ENCODE data around the gene ZC3HAV1L.

- TF ChIP-seq POLR2A (IDR thresholded peaks at IDR 0.05) = no peak
- TF ChIP-seq CTCF (IDR thresholded peaks at IDR 0.05) = no peak
- TF ChIP-seq EP300 (IDR thresholded peaks at IDR 0.05) = no peak
- no peak for TF ChIP-seq POLR2AphosphoS5 (IDR thresholded peaks at IDR 0.05)
Observed at GRCh38 chr7:139068544-139069399, 32.9 kb upstream of the ZC3HAV1L start.
